Measurements from ENCODE around the gene MBNL2.

MBNL2 gene

GRCh38 chr13:97432232-97432916 is 210.2 kb downstream of the MBNL2 start:
- no peak for DNase-seq

- DNase-seq = peak; percentile 100
Measured at GRCh38 chr13:97432917-97433726, 211.0 kb downstream of the MBNL2 start.

- peak; percentile 78 for DNase-seq
Measured at GRCh38 chr13:97433727-97434396, 211.7 kb downstream of the MBNL2 start, which contains the start of gene RAP2A. Gene RAP2A, plus strand, starts transcription at chr13:97434169. Its CDS starts 302 bp downstream, at chr13:97434471.

GRCh38 chr13:97434397-97435201 is 212.5 kb downstream of the MBNL2 start:
- DNase-seq = no peak

- DNase-seq = no peak
Measured at GRCh38 chr13:97435323-97435722, 213.2 kb downstream of the MBNL2 start.

GRCh38 chr13:97435794-97436193 is 213.7 kb downstream of the MBNL2 start:
- DNase-seq = no peak

- no peak for DNase-seq
Measured at GRCh38 chr13:97436845-97437244, 214.7 kb downstream of the MBNL2 start.

GRCh38 chr13:97437729-97438128 is 215.6 kb downstream of the MBNL2 start:
- no peak for DNase-seq

- no peak for DNase-seq
Measured at GRCh38 chr13:97438856-97439595, 216.9 kb downstream of the MBNL2 start.

GRCh38 chr13:97440598-97441170 is 218.6 kb downstream of the MBNL2 start:
- DNase-seq = no peak

GRCh38 chr13:97441368-97441767 is 219.2 kb downstream of the MBNL2 start:
- DNase-seq = no peak
